ENCODE data around the gene PRELID2.
A peak's percentile ranks its signal among the peaks of the same experiment; 100 is the strongest.
"Not testable (repeated sequence)": the region's sequence is repeated elsewhere in the genome, so short reads cannot be mapped to it uniquely, and the experiment has no call there.

PRELID2 gene

DNA sequence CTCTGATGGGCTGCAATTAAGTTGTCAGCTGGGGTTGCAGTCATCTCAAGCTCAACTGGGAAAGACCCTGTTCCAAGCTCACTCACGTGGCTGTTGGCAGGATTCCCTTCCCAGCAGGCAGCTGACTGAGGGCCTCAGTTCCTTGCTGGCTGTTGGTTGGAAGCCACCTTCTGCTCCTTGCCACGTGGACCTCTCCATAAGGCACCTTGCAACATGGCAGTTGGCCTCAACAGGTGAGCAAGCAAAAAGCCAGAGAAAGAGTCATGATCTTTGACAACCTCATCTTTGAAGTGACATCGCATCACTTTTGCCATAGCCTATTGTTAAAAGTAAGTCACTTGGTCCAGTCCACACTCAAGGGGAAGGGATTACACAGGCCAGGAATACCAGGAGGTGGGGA is 17.8 kb upstream of the PRELID2 start:
- peaks cover 10% of the 10 kb centered on the region for H3K27me3 Mint-ChIP-seq

GRCh38 chr5:145848854-145849253 is 13.7 kb upstream of the PRELID2 start:
- H3K9me3 Mint-ChIP-seq, result no peaks in the 10 kb centered on the region
- H3K27ac Mint-ChIP-seq, result no peak overlapping the region
- no peaks in the 10 kb centered on the region for H3K36me3 Mint-ChIP-seq (ENCODE audit: low read depth)
- H3K4me1 Mint-ChIP-seq (ENCODE audit: low read depth), result no peaks in the 10 kb centered on the region
- H3K27me3 Mint-ChIP-seq, result peaks cover 8% of the 10 kb centered on the region
- no peak overlapping the region for H3K4me3 Mint-ChIP-seq

More for the DNA sequence above, 17.8 kb upstream of the PRELID2 start:
- Mint-ChIP-seq H3K27ac (no peak overlapping the region), H3K4me3 (no peak overlapping the region), H3K4me1 (ENCODE audit: low read depth) (no peaks in the 10 kb centered on the region), H3K9me3 (no peaks in the 10 kb centered on the region), H3K36me3 (ENCODE audit: low read depth) (no peaks in the 10 kb centered on the region)

DNA sequence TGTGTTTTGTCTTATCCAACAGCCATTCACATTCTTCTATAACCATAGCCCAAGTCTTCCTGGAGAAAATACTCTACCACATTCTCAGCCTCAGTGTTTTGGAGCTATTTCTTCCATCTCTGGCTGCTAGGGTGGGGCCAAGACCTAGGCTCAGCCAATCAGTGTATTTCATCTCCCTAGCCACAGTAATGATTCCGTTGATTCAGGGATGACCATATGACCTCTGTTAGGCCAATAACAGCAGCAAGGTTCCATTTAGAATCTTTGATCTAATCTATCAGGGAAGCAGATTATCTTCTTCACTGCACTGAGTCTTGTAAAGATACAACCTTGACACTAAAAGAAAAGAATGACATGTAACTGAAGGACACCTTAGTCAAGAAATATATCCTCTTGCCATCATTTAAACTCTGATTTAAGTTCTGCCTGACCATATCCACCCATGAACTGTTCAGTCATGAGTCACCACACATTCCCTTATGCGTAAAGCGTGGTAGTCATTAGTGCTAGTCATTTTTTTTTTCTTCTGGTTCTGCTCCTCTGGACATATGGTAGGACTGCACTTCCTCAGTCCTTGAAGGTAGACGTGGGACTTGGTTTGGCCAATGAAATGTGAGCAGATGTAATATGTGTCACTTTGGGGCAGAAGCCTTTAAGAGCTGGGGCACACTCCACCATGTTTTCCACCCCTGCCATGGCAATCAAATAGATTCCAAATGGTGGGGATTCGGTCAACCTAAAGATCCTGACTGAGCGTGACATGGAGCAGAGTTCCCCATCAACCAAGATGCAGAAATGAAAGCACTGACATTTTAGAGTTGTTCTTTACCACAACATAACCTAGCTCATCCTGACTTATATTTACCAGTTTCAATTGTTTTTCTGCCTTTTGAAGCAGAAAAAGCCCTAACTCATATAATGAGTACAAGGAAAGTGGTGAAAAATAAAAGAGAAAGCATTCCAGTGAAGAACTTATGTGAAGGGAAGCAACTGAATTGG is 12.7 kb upstream of the PRELID2 start:
- Mint-ChIP-seq H3K4me1 (ENCODE audit: low read depth) (no peaks in the 10 kb centered on the region), H3K27ac (no peak overlapping the region), H3K9me3 (no peaks in the 10 kb centered on the region), H3K36me3 (ENCODE audit: low read depth) (no peaks in the 10 kb centered on the region), H3K27me3 (peaks cover 8% of the 10 kb centered on the region), H3K4me3 (no peak overlapping the region)

- Mint-ChIP-seq H3K27me3 (peaks cover 8% of the 10 kb centered on the region), H3K9me3 (no peaks in the 10 kb centered on the region), H3K36me3 (ENCODE audit: low read depth) (no peaks in the 10 kb centered on the region), H3K27ac (no peak overlapping the region), H3K4me3 (no peak overlapping the region), H3K4me1 (ENCODE audit: low read depth) (no peaks in the 10 kb centered on the region)
Measured at GRCh38 chr5:145846081-145846480, 10.9 kb upstream of the PRELID2 start.

GRCh38 chr5:145841299-145841698 is 6.2 kb upstream of the PRELID2 start:
- Mint-ChIP-seq H3K27ac (no peak overlapping the region), H3K9me3 (no peaks in the 10 kb centered on the region), H3K27me3 (peaks cover 10% of the 10 kb centered on the region), H3K4me1 (ENCODE audit: low read depth) (no peaks in the 10 kb centered on the region), H3K36me3 (ENCODE audit: low read depth) (no peaks in the 10 kb centered on the region), H3K4me3 (no peak overlapping the region)

DNA sequence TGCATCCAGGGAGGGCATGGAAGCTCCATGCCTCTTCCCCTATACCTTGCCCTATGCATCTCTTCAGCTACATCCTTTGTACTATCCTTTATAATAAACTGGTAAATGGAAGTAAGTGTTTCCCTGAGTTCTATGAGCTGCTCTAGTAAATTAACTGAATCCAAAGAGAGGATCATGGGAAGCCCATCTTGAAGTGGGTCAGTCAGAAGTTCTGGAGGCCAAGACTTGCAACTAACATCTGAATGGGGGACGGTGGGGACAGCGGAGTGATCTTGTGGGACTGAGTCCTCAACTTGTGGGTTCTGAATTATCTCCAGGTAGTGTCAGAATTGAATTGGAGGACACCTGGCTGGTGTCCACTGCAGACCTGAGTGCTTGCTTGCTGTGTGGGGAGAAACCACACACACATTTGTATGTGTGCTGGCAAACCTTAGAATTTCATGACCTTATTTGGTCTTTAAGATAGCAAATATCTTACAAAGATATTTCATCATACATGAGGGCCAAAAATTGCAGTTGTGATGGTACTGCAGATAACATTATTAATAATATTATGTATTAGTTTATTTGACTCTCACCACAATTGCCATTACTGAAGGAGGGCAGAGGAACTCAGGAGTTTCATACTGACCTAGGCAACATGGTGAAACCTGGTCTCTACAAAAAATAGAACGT is 5.5 kb upstream of the PRELID2 start:
- peaks cover 4% of the 10 kb centered on the region for H3K4me1 Mint-ChIP-seq (ENCODE audit: low read depth)
- no peak overlapping the region for H3K4me3 Mint-ChIP-seq
- no peak overlapping the region for H3K27ac Mint-ChIP-seq
- peaks cover 14% of the 10 kb centered on the region for H3K27me3 Mint-ChIP-seq
- no peaks in the 10 kb centered on the region for H3K9me3 Mint-ChIP-seq
- H3K36me3 Mint-ChIP-seq (ENCODE audit: low read depth), result no peaks in the 10 kb centered on the region

GRCh38 chr5:145838276-145838675 is 3.1 kb upstream of the PRELID2 start:
- peaks cover 7% of the 10 kb centered on the region for H3K4me1 Mint-ChIP-seq (ENCODE audit: low read depth)
- no peaks in the 10 kb centered on the region for H3K36me3 Mint-ChIP-seq (ENCODE audit: low read depth)
- H3K27ac Mint-ChIP-seq, result no peak overlapping the region
- no peak overlapping the region for H3K4me3 Mint-ChIP-seq
- H3K27me3 Mint-ChIP-seq, result peaks cover 26% of the 10 kb centered on the region
- H3K9me3 Mint-ChIP-seq, result no peaks in the 10 kb centered on the region

GRCh38 chr5:145836241-145836640 is 1.1 kb upstream of the PRELID2 start:
- H3K9me3 Mint-ChIP-seq; H3K27ac Mint-ChIP-seq; H3K36me3 Mint-ChIP-seq (ENCODE audit: low read depth); H3K4me1 Mint-ChIP-seq (ENCODE audit: low read depth): not testable (repeated sequence)
- peak overlapping the region; percentile 60 for H3K4me3 Mint-ChIP-seq
- H3K27me3 Mint-ChIP-seq, result peaks cover 26% of the 10 kb centered on the region

- peak overlapping the region; percentile 60 for H3K4me3 Mint-ChIP-seq
- H3K36me3 Mint-ChIP-seq (ENCODE audit: low read depth), result no peaks in the 10 kb centered on the region
- H3K4me1 Mint-ChIP-seq (ENCODE audit: low read depth), result peaks cover 7% of the 10 kb centered on the region
- peaks cover 26% of the 10 kb centered on the region for H3K27me3 Mint-ChIP-seq
- H3K27ac Mint-ChIP-seq, result no peak overlapping the region
- no peaks in the 10 kb centered on the region for H3K9me3 Mint-ChIP-seq
Measured at GRCh38 chr5:145835848-145836239, 702 bp upstream of the PRELID2 start.

- peaks cover 26% of the 10 kb centered on the region for H3K27me3 Mint-ChIP-seq
- H3K27ac Mint-ChIP-seq, result no peak overlapping the region
- H3K36me3 Mint-ChIP-seq (ENCODE audit: low read depth), result no peaks in the 10 kb centered on the region
- peaks cover 7% of the 10 kb centered on the region for H3K4me1 Mint-ChIP-seq (ENCODE audit: low read depth)
- peak overlapping the region; percentile 54 for H3K4me3 Mint-ChIP-seq
- H3K9me3 Mint-ChIP-seq, result no peaks in the 10 kb centered on the region
Measured at GRCh38 chr5:145834554-145834916, 607 bp downstream of the PRELID2 start.

DNA sequence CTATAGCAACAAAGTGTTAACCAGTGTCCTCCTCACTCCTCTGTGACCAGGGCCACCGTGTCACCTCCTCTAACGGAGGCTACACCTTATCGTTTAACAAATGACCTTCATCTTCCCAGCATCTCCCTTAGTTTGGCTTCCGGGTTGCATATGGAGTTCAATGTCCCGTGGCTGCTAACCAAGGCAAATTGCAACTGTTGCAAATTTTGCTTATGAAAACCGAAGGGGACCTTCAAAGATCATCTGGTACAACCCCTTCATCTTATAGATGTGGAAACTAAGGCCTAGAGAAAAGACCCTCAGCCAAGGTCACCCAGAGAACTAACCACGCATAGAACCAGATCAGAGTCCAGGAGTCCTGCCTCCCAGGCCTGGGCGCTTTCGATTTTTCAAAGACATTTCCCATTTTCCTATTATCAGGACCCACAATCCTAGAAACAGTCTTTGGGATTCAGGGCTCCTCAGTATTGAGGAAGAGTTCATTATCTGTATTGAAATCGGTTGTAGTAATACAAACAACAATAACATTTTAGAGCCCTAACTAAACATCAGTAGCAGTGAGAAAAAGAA is 1.4 kb downstream of the PRELID2 start:
- peaks cover 26% of the 10 kb centered on the region for H3K27me3 Mint-ChIP-seq
- H3K9me3 Mint-ChIP-seq, result no peaks in the 10 kb centered on the region
- no peaks in the 10 kb centered on the region for H3K36me3 Mint-ChIP-seq (ENCODE audit: low read depth)
- H3K4me3 Mint-ChIP-seq, result peak overlapping the region; percentile 54
- peaks cover 7% of the 10 kb centered on the region for H3K4me1 Mint-ChIP-seq (ENCODE audit: low read depth)
- H3K27ac Mint-ChIP-seq, result no peak overlapping the region

DNA sequence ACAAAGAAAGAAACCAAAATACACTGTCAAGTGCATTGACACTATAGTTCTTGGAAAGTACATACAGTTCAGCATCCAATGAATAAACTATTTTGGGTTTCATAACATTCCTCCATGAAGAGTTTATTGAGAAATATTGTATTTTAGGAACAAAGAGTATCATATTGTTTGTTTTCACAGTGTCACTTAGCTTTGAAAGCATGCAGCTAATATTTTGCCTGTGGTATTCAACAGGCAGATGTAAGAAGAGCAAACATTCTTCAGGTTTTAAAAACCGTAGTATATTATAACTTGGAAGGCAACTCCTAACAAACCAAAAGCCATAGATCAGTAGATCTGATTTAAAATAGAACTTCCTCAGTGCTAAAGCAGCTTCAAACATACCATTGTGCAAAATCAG is 4.5 kb downstream of the PRELID2 start:
- H3K27ac Mint-ChIP-seq, result no peak overlapping the region

GRCh38 chr5:145829708-145830361 is 5.3 kb downstream of the PRELID2 start:
- H3K4me3 Mint-ChIP-seq, result no peak overlapping the region
- no peaks in the 10 kb centered on the region for H3K36me3 Mint-ChIP-seq (ENCODE audit: low read depth)
- no peak overlapping the region for H3K27ac Mint-ChIP-seq
- H3K4me1 Mint-ChIP-seq (ENCODE audit: low read depth), result peaks cover 3% of the 10 kb centered on the region
- H3K9me3 Mint-ChIP-seq, result no peaks in the 10 kb centered on the region
- peaks cover 11% of the 10 kb centered on the region for H3K27me3 Mint-ChIP-seq

More for the DNA sequence above, 4.5 kb downstream of the PRELID2 start:
- Mint-ChIP-seq H3K36me3 (ENCODE audit: low read depth) (no peaks in the 10 kb centered on the region), H3K4me3 (no peak overlapping the region), H3K4me1 (ENCODE audit: low read depth) (peaks cover 3% of the 10 kb centered on the region), H3K27me3 (peaks cover 11% of the 10 kb centered on the region), H3K9me3 (no peaks in the 10 kb centered on the region)

GRCh38 chr5:145826895-145827674 is 8.1 kb downstream of the PRELID2 start:
- no peaks in the 10 kb centered on the region for H3K27me3 Mint-ChIP-seq
- no peaks in the 10 kb centered on the region for H3K9me3 Mint-ChIP-seq
- H3K36me3 Mint-ChIP-seq (ENCODE audit: low read depth), result no peaks in the 10 kb centered on the region
- H3K4me1 Mint-ChIP-seq (ENCODE audit: low read depth), result no peaks in the 10 kb centered on the region
- no peak overlapping the region for H3K27ac Mint-ChIP-seq
- no peak overlapping the region for H3K4me3 Mint-ChIP-seq

Measured in stimulated activated naive CD8-positive, alpha-beta T cell treated with anti-CD3 and anti-CD28 coated beads, Interleukin-15, Interleukin-2, amounts not matched to agents 100 ng/mL and 50 ng/mL, for 24 hours (primary cell).